GM12892 (cell line): ENCODE measurements around the gene SUV39H2.

Experiments used
- POLR2A ChIP-seq: IDR thresholded peaks from 2 replicates; pipeline ENCODE4 v1.6.1; 2011; ENCODE audit warnings: low read depth, low read length, control low read depth
- POLR2AphosphoS5 ChIP-seq: IDR thresholded peaks from 2 replicates; pipeline ENCODE4 v1.6.1; 2011; ENCODE audit warnings: low read depth, low read length, control low read depth
- TAF1 ChIP-seq: IDR thresholded peaks from 2 replicates; pipeline ENCODE4 v1.6.1; 2011; ENCODE audit warnings: low read depth, mild to moderate bottlenecking, control low read depth, low read length, borderline replicate concordance

DNA sequence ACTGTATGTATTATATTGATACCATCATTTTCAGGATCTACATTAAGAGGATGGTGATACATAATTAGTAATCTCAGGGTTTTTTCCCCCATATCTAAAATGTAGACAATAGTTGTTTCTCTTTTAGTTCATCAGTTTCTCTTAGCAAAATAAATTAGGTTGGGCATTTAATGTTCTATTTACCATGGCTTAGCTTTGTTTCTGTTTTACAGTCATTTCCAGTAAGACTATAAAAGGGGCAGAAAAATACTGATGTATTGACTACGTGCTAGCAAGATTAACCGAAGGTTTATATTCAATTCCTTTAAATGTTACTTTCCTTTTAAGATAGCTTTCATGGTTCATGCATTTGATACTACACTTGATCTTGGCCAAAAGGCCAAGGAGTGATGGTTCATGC is 26.2 kb downstream of the SUV39H2 start:
- TF ChIP-seq POLR2AphosphoS5 (no peak), POLR2A (no peak), TAF1 (no peak)
